CD4-positive, alpha-beta T cell treated with Interleukin-6 for 4 hours (primary cell): Measurements from ENCODE around the gene PDE1A.

Source experiments
- DNase-seq: peaks from one replicate; pipeline ENCODE4 v3.0.0-alpha.2; 2020; ENCODE audit warnings: mixed read lengths

PDE1A gene

DNA sequence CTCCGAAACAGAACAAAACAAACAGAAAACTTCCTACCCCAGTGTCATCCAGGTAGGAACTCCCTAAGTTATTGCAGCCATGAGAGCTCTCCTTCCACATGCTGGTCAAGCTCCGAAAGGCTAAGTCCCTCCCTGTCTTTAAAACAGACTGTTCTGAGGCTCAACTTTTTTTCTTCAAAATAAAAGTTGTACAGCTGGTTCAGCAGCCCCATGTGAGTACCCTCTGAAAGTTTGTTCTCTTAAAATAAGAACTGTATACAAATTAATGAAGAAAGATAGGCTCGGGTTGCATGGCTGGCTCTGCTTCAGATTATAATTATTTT, at the start of gene PDE1A:
TSS of gene PDE1A (minus strand) at position 119 of the 323 bp plus-strand sequence.
- DNase-seq = no peak

DNA sequence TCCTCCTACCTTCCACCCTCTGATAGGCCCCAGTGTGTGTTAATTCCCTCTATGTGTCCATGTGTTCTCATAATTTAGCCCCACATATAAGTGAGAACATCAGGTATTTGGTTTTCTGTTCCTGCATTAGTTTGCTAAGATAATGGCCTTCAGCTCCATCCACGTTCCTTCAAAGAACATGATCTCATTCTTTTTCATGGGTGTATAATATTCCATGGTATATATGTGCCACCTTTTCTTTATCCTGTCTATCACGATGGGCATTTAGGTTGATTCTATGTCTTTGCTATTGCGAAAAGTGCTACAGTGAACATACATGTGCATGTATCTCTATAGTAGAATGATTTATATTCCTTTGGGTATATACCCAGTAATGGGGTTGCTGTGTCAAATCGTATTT, 46.8 kb upstream of the PDE1A start:
- no peak for DNase-seq

DNA sequence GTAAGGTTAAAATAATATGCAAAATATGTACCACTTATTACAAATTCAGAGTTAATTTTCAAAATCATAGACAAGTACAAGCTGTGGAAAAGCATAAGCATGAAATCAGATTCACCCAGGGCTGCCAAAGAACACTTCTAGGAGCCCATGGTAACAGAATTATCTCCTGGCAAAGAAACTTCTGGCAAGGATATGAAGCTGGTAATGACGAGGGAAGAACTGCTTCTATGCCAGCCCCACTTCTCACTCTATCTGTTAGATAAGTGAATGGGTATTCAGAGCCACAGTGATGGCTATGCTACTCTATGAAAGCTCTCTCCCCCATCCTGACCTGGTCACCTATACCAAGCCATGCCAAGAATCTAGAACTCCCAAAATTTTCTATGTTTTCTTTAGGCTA, 36.9 kb upstream of the PDE1A start:
- DNase-seq = no peak

DNA sequence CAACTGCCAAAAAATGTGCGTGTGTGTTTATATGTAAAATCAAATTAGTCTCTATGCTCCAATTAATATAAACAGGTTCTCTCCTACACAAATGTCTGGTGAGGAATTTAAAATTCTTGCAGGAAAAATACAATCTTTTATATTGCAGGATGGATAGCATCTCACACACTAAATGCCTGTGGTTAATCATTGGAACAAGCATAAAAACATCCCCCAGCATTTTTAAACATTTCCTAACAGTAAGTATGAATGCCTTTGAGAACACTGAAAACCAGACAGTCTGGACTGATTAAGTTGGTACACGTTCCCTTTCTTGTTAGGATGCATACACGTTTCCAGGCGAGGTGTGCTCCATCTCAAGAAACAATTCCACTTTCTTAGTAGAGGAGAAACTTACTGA, 29.9 kb upstream of the PDE1A start:
- DNase-seq = no peak

GRCh38 chr2:182452456-182452990, 25.7 kb upstream of the PDE1A start:
- DNase-seq = no peak

GRCh38 chr2:182448371-182448770, 21.5 kb upstream of the PDE1A start:
- DNase-seq = no peak

- DNase-seq = no peak
Observed at GRCh38 chr2:182447863-182448262, 21.0 kb upstream of the PDE1A start.

GRCh38 chr2:182447163-182447562, 20.3 kb upstream of the PDE1A start:
- no peak for DNase-seq

DNA sequence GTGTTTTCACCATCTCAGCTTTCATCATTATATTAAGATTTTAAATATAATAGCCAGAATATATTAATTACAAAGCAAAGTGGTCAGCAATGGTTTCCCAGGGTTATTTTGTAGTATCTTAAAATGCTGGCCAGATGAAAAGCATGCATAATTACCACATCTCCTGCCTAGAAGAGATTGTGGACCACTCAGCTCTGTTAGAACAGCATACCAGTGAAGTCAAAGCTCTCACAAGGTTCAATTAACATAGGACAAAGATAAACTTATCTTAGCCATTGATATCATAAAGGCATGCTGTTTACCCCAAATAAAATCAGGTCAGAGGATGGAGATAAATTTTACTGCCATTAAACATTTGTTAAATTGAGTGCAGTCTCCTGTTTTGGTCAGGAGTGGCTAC, 19.3 kb upstream of the PDE1A start:
- no peak for DNase-seq

DNA sequence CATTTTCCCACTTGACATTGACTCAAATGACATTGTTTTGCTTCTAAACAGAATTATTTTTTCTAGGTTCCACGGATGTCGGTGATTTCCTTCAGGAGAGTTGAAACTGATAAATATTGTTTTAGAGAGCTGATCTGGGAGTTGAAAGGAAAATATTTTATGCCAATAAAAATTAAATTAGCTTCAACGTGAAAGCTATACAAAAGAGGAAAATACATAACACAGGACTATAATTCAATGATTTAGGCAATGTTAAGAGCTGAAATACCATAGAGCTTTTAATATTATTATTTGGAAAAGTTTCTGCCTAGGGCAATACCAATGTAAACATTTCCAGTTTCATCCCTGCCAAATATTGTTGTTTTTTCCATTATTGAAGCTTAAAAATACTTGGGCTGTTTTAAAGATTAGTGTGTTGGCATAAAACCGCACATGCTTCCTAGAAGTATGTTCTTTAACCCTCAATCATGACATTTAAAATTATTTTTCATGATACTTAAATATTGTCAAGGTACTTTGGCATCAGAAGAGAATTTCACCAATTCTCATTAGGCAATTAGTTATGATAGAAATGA, 18.6 kb upstream of the PDE1A start:
- no peak for DNase-seq

GRCh38 chr2:182444806-182445205, 18.0 kb upstream of the PDE1A start:
- no peak for DNase-seq

DNA sequence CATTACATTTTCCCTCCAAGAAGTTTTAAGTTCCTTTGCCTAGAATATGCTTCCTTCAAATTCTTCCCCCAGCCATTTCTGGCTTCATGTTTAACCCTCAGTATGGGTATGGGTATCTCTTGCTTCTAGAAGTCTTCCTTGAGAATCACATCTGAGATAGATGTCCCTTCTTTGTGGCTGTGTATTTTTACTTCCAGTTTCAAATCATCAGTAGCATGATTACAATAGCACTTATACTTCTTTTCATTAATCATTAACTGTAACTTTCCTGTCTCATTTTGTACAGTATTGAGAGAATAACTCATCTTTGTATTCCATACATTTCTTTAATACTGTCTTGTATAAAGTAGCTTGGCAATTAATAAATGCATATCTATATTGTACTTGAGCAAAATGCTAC, 17.3 kb upstream of the PDE1A start:
- DNase-seq = no peak

DNA sequence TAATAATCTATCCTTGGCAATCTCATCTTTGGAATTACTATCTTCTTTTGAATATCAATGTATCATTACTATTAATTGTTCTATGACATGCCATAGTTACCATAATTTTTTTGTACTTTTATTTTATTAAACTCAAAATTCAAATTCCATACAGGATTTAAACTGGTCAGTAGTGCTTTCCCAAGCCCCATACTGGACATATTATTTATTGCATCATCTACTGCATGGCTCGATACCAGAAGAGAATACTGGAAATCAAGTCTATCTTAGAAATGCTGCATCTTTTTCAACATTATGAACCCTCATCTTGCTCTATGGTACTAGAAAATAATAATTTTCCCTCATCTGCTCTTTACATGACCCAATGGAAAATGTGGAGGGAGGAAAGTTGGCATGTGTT, 9.4 kb upstream of the PDE1A start:
- DNase-seq = no peak

- DNase-seq = no peak
Observed at GRCh38 chr2:182435754-182436153, 8.9 kb upstream of the PDE1A start.

DNA sequence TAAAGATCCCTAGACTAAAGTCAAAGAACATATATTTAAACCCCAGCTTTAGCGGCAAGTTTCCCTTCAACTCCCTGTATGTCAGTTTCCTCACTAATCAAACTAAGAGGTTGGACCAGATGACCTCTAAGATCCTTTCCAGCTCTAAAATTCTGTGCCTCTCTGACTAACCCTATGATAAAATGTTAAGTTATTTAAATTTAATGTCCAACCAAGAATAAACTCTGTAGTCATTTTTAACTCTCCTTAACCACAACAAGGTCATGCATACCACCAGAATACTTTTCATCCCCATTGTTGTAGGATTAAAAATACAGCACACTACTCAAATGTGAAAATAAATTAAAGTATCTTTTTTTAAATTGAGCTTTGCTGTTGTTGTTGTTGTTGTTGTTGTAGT, 5.2 kb upstream of the PDE1A start:
- DNase-seq = no peak

- DNase-seq = no peak
Observed at GRCh38 chr2:182428476-182428875, 1.6 kb upstream of the PDE1A start.

- DNase-seq = no peak
Observed at GRCh38 chr2:182426082-182426917, 536 bp downstream of the PDE1A start.

- no peak for DNase-seq
Observed at GRCh38 chr2:182422864-182423263, 4.0 kb downstream of the PDE1A start.

DNA sequence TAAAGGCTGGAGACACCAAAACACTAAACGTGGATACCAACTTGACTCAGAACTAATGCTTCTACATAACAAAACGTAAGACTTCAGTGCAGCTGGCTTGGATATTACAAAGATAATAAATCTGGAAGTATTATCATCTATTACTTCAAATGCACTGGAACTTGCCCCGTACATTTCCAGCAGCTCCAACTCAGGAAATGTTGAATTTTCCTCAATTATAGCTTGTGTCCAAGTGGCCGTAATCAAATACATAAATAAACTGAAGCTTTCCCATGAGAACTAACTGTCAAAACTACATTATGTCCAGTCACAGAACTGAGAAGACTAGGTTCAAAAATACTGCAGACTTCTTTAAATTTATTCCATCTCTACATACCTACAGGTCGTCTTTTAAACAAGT, 6.2 kb downstream of the PDE1A start:
- DNase-seq = no peak

DNA sequence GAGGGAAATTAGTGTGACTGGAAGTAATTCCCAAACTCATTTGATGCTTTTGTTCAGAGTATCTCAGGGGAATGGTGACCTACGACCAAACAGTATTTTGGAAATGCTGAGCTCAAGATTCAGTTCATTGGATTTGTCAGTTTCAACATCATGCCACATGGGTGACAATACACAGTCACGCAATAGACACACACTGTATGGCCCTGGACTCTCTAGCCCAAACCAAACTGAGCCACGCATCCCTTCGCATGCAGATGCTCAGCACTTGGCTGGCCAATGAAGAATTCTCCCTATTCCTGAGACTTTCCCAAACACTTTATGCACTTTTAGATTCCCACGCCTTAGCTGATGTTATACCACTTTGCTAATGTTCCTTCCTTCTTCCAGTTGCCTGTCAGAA, 10.0 kb downstream of the PDE1A start:
- no peak for DNase-seq

- no peak for DNase-seq
Observed at GRCh38 chr2:182416191-182416590, 10.6 kb downstream of the PDE1A start.

DNA sequence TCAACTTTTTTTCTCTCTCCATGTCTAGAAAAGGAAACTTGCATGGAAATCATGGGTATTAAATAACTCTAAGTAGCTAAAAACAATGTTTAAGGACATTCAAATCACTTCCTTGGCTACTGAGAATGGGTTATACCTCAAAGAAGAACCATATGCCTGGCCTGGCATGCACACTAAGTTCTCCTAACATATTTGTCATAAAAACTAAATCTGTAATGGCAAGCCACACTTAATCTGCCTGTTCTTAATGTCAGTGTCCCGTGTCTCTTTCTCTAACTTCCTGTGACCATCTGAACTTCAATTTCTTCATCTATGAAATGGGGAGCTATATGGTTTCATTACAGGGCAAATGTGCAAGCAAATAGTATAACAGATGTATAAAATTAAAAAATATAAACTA, 11.1 kb downstream of the PDE1A start:
- DNase-seq = no peak

- no peak for DNase-seq
Observed at GRCh38 chr2:182412858-182413257, 14.0 kb downstream of the PDE1A start.

- DNase-seq = no peak
Observed at GRCh38 chr2:182410120-182410519, 16.7 kb downstream of the PDE1A start.

DNA sequence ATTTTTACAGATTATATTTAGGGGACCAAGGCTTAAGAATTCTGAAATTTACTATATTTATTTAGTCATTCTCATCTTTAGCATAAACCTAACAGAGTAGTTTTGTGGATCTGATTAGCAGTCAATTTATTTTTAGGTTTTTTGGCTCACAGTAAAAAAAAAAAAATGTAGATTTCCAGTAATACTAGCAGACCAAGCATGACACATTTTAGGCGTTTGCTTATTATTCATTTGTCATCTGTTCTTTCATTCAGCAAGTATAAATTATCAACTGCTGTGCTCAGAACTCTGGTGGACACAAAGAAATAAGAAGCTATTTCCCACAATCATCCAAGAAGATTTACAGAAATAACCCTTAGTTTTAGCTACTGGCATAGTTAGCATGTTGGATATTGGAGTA, 20.6 kb downstream of the PDE1A start:
- DNase-seq = no peak
